Measurements from ENCODE around the gene ID3.

Gene ID3

DNA sequence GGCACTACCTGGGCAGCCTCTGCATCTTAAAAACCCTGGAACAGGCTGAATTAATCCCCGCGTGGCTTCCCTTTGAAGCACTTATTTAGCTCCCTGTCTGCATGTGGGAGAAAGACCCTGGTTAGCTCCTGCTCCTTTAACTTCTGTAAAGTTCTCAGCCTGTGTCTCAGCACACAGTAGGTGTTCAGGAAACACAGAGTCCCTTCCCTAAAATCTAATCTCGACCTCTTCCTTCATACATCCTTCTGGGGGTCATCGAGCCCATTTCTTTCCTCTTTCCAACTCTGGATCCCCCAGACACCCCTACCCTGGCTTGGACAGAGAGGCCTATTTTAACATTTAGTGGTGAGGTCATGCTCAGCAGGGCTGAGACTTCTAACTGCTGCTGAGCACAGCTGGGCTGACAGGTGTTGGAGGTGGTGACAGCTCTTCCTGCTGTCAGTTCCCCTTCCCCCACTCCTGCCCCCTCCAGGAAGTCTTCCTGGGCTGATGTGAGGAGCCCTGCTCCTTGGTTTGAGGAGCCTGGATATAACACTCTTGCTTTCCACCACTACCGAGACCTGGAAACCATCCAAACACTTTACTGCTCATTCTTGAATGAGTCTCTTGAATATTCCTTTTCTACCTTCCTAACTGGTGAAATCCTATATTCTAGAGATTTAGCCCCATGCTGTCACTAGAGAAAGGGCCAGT, 33.6 kb downstream of the ID3 start:
- DNase-seq (ENCODE audit: low read depth), result no peak

DNA sequence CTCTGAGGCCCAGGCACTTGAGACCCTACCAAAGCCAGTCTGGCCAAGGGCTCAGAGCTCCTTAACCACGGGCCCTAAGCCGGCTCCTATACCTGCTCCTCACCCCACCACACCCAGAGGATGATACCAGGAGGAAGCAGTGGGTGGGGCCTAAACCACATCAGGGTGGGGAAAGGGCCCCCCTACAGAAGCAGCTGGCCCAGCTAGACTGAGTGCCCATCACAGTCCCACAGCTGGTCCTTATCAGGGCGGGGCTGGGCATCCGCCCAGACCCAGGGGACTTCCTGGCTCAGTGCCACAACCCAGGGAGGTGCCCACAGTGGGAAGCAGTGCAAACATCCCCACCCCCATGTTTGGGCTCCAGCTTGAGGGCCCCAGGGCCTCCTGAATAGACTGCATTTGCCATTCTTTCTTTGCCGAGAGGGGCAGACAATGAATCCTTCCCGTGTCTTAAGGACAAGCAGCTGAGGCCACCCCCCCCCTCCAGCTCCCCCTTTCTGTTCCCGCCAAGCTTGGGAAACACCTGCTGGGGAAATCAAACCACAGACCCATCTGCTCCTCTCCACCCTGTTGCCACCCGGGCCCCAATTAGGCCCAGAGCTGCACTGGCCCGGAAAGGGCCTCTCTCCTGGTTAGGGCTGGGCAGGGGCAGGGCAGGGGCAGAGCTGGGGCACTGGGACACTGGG, 34.4 kb downstream of the ID3 start:
- peak; percentile 23 for DNase-seq (ENCODE audit: low read depth)

DNA sequence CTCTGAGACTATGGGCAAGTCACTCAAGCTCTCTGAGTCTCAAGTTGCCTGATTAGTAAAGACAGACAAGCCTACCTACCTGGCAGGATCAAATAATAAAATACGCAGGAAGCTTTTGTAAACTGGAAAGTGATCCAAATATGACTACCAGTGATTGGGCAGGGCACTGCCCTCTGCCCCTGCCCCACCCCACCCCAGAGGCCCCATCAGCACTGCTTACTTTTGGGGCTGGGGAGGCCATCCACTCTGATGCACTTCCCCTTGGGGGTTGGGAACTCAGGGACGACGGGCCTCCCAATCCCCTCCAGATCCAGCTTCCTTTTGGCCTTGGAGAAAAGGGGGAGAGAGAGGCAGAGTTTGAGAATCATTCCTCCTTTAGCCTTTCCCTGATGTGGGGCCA, 35.1 kb downstream of the ID3 start:
- DNase-seq (ENCODE audit: low read depth), result no peak

DNA sequence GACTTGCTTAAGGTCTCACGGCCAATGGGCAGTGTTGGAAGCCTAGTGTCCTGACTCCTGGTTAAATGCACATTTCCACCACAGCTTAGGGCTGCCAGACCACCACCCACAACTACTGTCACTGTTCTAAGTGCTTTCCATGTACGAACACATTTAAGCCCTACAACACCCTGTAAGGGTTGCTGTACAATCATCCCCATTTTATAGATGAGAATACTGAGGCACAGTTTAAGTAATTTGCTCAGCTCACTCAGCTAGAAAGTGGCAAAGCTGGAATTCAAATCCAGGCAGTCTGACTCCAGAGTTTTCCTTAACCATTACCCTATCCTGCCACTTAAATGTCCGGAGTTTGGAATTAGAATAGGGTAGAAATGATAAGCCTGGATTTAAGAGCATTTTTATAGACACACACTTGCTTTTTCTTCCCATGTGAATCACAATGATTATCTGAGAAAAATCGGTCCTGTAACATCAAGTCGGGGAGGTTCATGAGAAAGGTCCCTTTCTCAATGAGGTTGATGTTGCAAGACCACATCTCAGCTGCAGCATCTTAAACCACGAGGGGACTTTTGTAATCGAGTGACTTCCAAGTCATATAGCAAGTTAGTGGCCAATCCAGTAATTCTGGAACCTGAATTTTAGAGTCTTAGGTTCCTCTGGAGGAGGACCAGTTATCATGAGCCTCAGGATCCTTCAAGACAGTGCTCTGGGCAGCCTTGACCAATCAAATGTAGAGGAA, 36.9 kb downstream of the ID3 start:
- no peak for DNase-seq (ENCODE audit: low read depth)

DNA sequence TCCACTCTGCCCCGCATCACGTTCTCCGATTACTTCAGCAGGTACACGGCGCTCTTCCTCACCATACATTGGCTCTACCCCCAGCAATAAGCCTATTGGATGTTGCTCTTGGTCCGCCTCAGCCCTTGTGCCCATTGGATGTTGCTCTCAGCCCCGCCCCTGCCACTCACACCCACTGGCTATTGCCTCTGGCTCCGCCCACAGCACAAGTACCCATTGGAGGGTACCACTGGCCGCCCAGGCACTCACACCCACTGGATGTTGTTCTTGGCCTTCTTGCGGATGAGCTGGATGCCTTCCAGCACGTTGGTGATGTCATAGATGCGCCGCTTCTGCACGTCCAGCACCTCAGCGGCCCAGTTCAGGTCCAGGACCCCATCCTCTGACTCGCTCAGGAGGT, 37.7 kb downstream of the ID3 start:
- DNase-seq (ENCODE audit: low read depth), result no peak

DNA sequence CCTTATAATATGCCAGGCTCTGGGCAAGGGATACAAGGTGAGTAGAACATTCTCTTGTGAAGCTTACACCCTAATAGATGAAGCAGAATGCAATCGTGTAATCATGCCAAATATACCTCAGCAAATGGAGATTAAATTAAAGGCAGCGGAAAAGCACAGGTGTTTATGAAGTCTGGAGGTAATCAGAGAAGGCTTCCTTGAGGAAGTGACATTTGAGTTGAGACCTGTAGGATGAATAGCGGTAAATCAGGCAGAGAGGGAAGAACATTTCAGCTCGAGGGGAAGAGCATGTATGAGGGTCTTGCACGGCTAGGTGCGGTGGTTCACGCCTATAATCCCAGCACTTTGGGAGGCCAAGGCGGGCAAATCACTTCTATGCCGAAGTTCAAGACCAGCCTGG, 41.7 kb downstream of the ID3 start:
- no peak for DNase-seq (ENCODE audit: low read depth)

DNA sequence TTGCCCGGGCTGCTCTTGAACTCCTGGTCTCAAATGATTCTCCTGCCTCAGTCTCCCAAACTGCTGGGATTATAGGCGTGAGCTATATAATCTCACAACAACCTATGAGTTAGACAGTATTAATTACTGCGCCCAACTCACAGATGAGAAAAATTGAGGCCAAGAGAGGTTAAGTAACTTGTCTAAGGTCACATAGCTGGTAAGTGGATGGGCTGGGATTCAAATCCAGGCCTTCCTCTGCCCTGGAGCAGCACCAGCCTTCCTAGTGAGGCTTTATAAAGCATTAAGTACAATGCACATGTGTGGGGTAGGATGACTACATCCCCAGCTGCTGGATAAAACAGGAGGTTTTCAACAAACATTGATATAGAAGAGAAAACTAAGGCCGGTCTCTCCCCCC, 43.4 kb downstream of the ID3 start:
- DNase-seq (ENCODE audit: low read depth), result no peak

DNA sequence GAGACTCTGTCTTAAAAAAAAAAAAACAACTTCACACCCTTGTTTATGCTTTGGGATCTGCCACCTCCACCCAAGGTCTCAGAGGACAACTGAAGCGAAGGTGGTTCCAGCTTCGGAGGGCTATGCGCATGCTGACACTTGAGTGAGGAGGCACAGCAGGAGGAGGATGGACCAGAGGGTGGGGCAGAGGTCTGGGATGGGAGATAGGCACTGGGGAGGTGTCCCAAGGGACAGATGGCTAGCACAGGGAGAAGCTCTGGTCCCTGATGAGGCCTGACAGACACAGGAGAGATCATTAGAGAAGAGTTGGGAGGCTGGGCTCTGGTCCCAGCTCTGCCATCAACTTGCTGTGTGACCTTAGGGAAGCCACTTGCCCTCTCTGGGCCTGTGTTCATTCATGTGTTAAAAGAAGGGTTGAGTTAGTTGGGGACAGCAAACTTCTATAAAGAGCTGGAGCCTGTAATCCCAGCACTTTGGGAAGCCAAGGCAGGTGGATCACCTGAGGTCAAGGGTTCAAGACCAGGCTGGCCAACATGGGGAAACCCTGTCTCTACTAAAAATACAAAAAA, 45.1 kb downstream of the ID3 start:
- no peak for DNase-seq (ENCODE audit: low read depth)

DNA sequence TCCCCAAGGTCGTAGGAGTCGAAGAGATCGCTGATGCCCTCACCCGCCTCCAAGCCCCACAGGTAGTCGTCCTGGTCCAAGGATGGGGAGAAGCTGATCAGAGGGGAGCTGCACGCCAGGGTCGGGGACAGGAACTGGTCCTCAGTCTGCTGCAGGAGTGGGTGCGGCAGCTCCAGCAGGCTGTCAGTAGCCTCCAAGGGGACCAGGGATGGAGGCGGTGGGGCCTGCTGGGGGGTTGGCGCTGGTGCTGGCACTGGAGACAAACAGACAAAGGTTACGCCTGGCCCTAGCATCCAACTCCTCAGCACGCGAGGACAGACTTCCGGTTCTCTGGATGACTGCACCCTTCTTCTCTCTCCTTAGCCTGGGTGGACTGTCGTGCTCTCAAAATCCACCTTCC, 49.4 kb downstream of the ID3 start:
- no peak for DNase-seq (ENCODE audit: low read depth)

Data from activated T-helper 1 cell treated with Interleukin-2 at 50 U/mL for 16 hours (primary cell).